ENCODE data around the gene OLFML3. TPM values are rescaled to one million over a fixed set of nuclear protein-coding genes. Genes with fewer than 3 reads are reported as not detected.
A peak's percentile ranks its signal among the peaks of the same experiment; 100 is the strongest.

Gene OLFML3, protein sequence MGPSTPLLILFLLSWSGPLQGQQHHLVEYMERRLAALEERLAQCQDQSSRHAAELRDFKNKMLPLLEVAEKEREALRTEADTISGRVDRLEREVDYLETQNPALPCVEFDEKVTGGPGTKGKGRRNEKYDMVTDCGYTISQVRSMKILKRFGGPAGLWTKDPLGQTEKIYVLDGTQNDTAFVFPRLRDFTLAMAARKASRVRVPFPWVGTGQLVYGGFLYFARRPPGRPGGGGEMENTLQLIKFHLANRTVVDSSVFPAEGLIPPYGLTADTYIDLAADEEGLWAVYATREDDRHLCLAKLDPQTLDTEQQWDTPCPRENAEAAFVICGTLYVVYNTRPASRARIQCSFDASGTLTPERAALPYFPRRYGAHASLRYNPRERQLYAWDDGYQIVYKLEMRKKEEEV
- total RNA-seq (1 to 10 TPM in 3 of 5 experiments, under 1 TPM in 2; 0.24 to 1.8 (median 1.1) TPM), polyA plus RNA-seq (not detected), total RNA-seq (1.2 reads per million)

GRCh38 chr1:113978863-113979702, at the start of gene OLFML3:
TSS of gene OLFML3 (plus strand) at chr1:113979474. CDS start at chr1:113979517, 43 bp downstream.
- H3K9me3 Mint-ChIP-seq = no peaks in the 10 kb centered on the region
- H3K4me3 ChIP-seq (ENCODE audit: low read length) = no peak within 1 kb of the TSS
- CTCF ChIA-PET = interaction anchor here (0.6 to 1.5 kb wide), 10 partner anchors 17 to 951 kb away, joined by 3 to 9 read pairs (median 4); partner anchors contain the start of gene HIPK1
- H3K4me1 Mint-ChIP-seq = peaks cover 24 to 49% (median 35%) of the 10 kb centered on the region in 7 donors
- no peak within 1 kb of the TSS for H3K27ac ChIP-seq (ENCODE audit: low read depth, low read length)
- DNase-seq (peak in 5 of 9 donors; percentile 11 to 28 (median 17)), ATAC-seq (peak; percentile 60)
- no peak within 1 kb of the TSS for H3K4me3 Mint-ChIP-seq
- peak within 1 kb of the TSS in 7 of 9 donors; percentile 31 to 48 (median 40) for H3K27ac Mint-ChIP-seq
- peaks cover 0 to 13% (median 0%) of the 10 kb centered on the region in 3 experiments for H3K36me3 ChIP-seq (ENCODE audit: control insufficient read depth in 2 of 3, insufficient read depth in 3 of 3, low read length in 3 of 3)
- no peaks in the 10 kb centered on the region for H3K27me3 Mint-ChIP-seq
- H3K9me3 ChIP-seq (ENCODE audit: control insufficient read depth in 2 of 3, low read length in 3 of 3) = no peaks in the 10 kb centered on the region
- no peaks in the 10 kb centered on the region for H3K27me3 ChIP-seq (ENCODE audit: control insufficient read depth in 2 of 2, insufficient read depth in 2 of 2, low read length in 2 of 2)
- H3K4me1 ChIP-seq (ENCODE audit: control insufficient read depth in 2 of 2, insufficient read depth in 2 of 2, low read length in 2 of 2) = peaks cover 0 to 11% of the 10 kb centered on the region in 2 donors
- POLR2A ChIA-PET = no interaction called here
- intact Hi-C loops (cut with micrococcal nuclease) = loop anchor here (1.0 to 10.0 kb wide), 9 partner anchors 49 to 838 kb away; partner anchors contain the start of gene DENND2C (in 1 of the 2)
- H3K36me3 Mint-ChIP-seq = peaks cover 0 to 8% (median 4%) of the 10 kb centered on the region in 5 donors

GRCh38 chr1:113929750-113930498, 49.4 kb upstream of the OLFML3 start:
- ATAC-seq (peak; percentile 49), DNase-seq (peak; percentile 65 to 94 (median 81))
- Histone ChIP-seq H3K27ac (ENCODE audit: low read depth, low read length) (peak overlapping the region; percentile 99), H3K9me3 (ENCODE audit: control insufficient read depth in 2 of 3, low read length in 3 of 3) (no peaks in the 10 kb centered on the region), H3K4me1 (ENCODE audit: control insufficient read depth in 2 of 2, insufficient read depth in 2 of 2, low read length in 2 of 2) (peaks cover 49 to 52% of the 10 kb centered on the region in 2 donors), H3K4me3 (ENCODE audit: low read length) (peak overlapping the region; percentile 100), H3K36me3 (ENCODE audit: control insufficient read depth in 2 of 3, insufficient read depth in 3 of 3, low read length in 3 of 3) (peaks cover 0 to 3% (median 0%) of the 10 kb centered on the region in 3 experiments), H3K27me3 (ENCODE audit: control insufficient read depth in 2 of 2, insufficient read depth in 2 of 2, low read length in 2 of 2) (no peaks in the 10 kb centered on the region)
- H3K27ac Mint-ChIP-seq = peak overlapping the region; percentile 93 to 100 (median 99)
- H3K4me3 Mint-ChIP-seq = peak overlapping the region; percentile 88 to 99 (median 98)
- ChIA-PET CTCF (interaction anchor here (0.7 to 3.7 kb wide), 21 partner anchors 9 to 1556 kb away, joined by 3 to 39 read pairs (median 4); partner anchors contain the start of genes AP4B1, DCLRE1B and OLFML3), POLR2A (interaction anchor here (0.5 to 14.4 kb wide), 24 partner anchors 17 to 1311 kb away, joined by 3 to 360 read pairs (median 4); partner anchors contain the start of genes AP4B1, CAPZA1, DCLRE1B and RSBN1)
- H3K9me3 Mint-ChIP-seq = no peaks in the 10 kb centered on the region
- H3K27me3 Mint-ChIP-seq = peaks cover 0 to 5% (median 0%) of the 10 kb centered on the region in 5 donors
- H3K4me1 Mint-ChIP-seq = peaks cover 45 to 64% (median 52%) of the 10 kb centered on the region in 7 donors
- intact Hi-C loops (cut with micrococcal nuclease) = loop anchor here (1.0 to 10.0 kb wide), 21 partner anchors 25 to 1535 kb away; partner anchors contain the start of genes BCAS2 (in 2 of the 2), CAPZA1 (in 2 of the 2), DCLRE1B (in 2 of the 2) and PTPN22 (in 2 of the 2)
- peaks cover 0 to 11% (median 4%) of the 10 kb centered on the region in 5 donors for H3K36me3 Mint-ChIP-seq

DNA sequence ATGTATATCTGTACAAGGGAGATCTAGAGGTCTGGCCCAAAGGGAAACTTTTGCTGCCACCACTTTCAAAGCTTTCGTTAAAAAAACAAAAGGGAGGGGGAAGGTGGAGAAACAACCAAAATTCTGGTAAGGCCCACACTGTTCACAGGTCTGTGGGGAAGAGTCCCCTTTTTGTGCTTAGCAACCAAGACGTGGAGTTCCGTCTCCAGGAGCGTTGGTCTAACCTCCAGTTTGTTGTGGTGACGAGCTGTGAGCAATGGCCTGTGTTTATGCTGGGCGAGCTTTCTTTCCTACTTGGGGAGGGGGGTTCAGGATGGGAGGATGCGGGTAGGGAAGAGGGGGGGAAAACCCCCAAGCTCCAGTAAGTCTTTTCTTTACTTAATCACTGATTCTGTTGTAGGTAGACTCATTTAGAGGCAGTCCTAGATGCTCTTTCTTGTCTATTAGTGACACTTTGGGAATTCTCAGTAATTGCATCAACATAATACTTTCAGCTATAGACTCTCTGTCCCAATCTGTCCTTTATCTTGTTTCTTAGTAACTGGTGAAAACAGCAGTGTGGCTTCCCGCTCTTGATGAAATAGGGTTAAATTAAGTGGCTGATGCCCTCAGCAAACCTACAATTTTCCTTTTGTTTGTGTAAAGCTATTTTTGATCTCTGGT, 48.6 kb upstream of the OLFML3 start:
- ChIA-PET CTCF (interaction anchor here (0.6 to 3.7 kb wide), 19 partner anchors 8 to 1556 kb away, joined by 3 to 39 read pairs (median 5); partner anchors contain the start of genes AP4B1 and DCLRE1B), POLR2A (interaction anchor here (0.6 to 14.4 kb wide), 18 partner anchors 17 to 1312 kb away, joined by 3 to 360 read pairs (median 4); partner anchors contain the start of genes AP4B1, CAPZA1, DCLRE1B and RSBN1)
- Mint-ChIP-seq H3K27me3 (peaks cover 0 to 5% (median 0%) of the 10 kb centered on the region in 5 donors), H3K36me3 (peaks cover 0 to 18% (median 4%) of the 10 kb centered on the region in 5 donors), H3K9me3 (no peaks in the 10 kb centered on the region), H3K4me1 (peaks cover 50 to 71% (median 58%) of the 10 kb centered on the region in 7 donors), H3K4me3 (peak overlapping the region; percentile 88 to 99 (median 98)), H3K27ac (peak overlapping the region; percentile 93 to 100 (median 99))
- H3K27me3 ChIP-seq (ENCODE audit: control insufficient read depth in 2 of 2, insufficient read depth in 2 of 2, low read length in 2 of 2) = no peaks in the 10 kb centered on the region
- H3K4me1 ChIP-seq (ENCODE audit: control insufficient read depth in 2 of 2, insufficient read depth in 2 of 2, low read length in 2 of 2) = peaks cover 54 to 56% of the 10 kb centered on the region in 2 donors
- intact Hi-C loops (cut with micrococcal nuclease) = loop anchor here (1.0 to 10.0 kb wide), 13 partner anchors 10 to 1536 kb away; partner anchors contain the start of genes CAPZA1 (in 2 of the 2), ST7L (in 2 of the 2), BCAS2 (in 1 of the 2) and CTTNBP2NL (in 1 of the 2)
- peaks cover 0 to 3% (median 0%) of the 10 kb centered on the region in 3 experiments for H3K36me3 ChIP-seq (ENCODE audit: control insufficient read depth in 2 of 3, insufficient read depth in 3 of 3, low read length in 3 of 3)
- DNase-seq = peak; percentile 40 to 91 (median 72)
- peak overlapping the region; percentile 99 for H3K27ac ChIP-seq (ENCODE audit: low read depth, low read length)
- ATAC-seq = peak; percentile 58
- H3K4me3 ChIP-seq (ENCODE audit: low read length) = peak overlapping the region; percentile 100
- no peaks in the 10 kb centered on the region for H3K9me3 ChIP-seq (ENCODE audit: control insufficient read depth in 2 of 3, low read length in 3 of 3)

DNA sequence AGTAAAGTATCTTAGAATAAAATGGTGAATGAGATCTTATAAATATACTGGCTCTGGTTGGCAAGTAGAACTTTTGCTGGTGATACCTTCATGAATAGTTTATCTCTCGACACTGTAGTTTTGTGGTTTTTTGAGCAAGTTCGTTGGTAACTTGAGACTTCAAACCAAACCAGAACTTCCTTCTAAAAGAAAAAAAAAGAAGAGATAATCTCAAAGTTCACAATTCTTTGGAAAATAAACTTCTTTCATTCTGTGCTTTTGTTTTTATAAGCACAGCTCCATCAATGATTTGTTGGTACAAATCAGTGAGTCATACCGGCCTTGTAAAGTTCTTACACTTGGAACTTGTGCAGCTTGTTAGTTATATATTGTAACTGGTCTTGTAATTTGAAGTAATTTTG, 47.8 kb upstream of the OLFML3 start:
- Histone ChIP-seq H3K27me3 (ENCODE audit: control insufficient read depth in 2 of 2, insufficient read depth in 2 of 2, low read length in 2 of 2) (no peaks in the 10 kb centered on the region), H3K4me1 (ENCODE audit: control insufficient read depth in 2 of 2, insufficient read depth in 2 of 2, low read length in 2 of 2) (peaks cover 62 to 63% of the 10 kb centered on the region in 2 donors), H3K9me3 (ENCODE audit: control insufficient read depth in 2 of 3, low read length in 3 of 3) (no peaks in the 10 kb centered on the region), H3K27ac (ENCODE audit: low read depth, low read length) (peak overlapping the region; percentile 99), H3K36me3 (ENCODE audit: control insufficient read depth in 2 of 3, insufficient read depth in 3 of 3, low read length in 3 of 3) (peaks cover 0 to 3% (median 0%) of the 10 kb centered on the region in 3 experiments), H3K4me3 (ENCODE audit: low read length) (peak overlapping the region; percentile 100)
- no peaks in the 10 kb centered on the region for H3K9me3 Mint-ChIP-seq
- CTCF ChIA-PET = interaction anchor here (0.6 to 3.7 kb wide), 13 partner anchors 9 to 351 kb away, joined by 3 to 39 read pairs (median 6); partner anchors contain the start of genes AP4B1 and DCLRE1B
- peaks cover 0 to 5% (median 0%) of the 10 kb centered on the region in 5 donors for H3K27me3 Mint-ChIP-seq
- H3K4me1 Mint-ChIP-seq = peaks cover 56 to 79% (median 66%) of the 10 kb centered on the region in 7 donors
- POLR2A ChIA-PET = interaction anchor here (0.6 to 14.4 kb wide), 11 partner anchors 16 to 1313 kb away, joined by 3 to 360 read pairs (median 5); partner anchors contain the start of genes AP4B1, CAPZA1, DCLRE1B and ST7L
- H3K4me3 Mint-ChIP-seq = peak overlapping the region; percentile 88 to 99 (median 98)
- H3K36me3 Mint-ChIP-seq = peaks cover 0 to 18% (median 4%) of the 10 kb centered on the region in 5 donors
- ATAC-seq (no peak), DNase-seq (peak in 7 of 9 donors; percentile 50 to 82 (median 73))
- peak overlapping the region; percentile 93 to 100 (median 99) for H3K27ac Mint-ChIP-seq
- intact Hi-C loops (cut with micrococcal nuclease) = loop anchor here (1.0 to 10.0 kb wide), 9 partner anchors 9 to 1537 kb away; partner anchors contain the start of genes BCAS2 (in 1 of the 2), CAPZA1 (in 1 of the 2), CTTNBP2NL (in 1 of the 2) and ST7L (in 1 of the 2)

All from naive thymus-derived CD4-positive, alpha-beta T cell (primary cell).